GM19463 (cell line): ENCODE results near the gene CENPW.

ENCODE experiments used
- ATAC-seq: cut with Tn5 transposase; IDR thresholded peaks from one replicate; pipeline ENCODE4 v1.9.1; 2021; ENCODE audit warnings: mild to moderate bottlenecking, moderate library complexity; ENCODE audit not compliant: unreplicated experiment

The CENPW gene

DNA sequence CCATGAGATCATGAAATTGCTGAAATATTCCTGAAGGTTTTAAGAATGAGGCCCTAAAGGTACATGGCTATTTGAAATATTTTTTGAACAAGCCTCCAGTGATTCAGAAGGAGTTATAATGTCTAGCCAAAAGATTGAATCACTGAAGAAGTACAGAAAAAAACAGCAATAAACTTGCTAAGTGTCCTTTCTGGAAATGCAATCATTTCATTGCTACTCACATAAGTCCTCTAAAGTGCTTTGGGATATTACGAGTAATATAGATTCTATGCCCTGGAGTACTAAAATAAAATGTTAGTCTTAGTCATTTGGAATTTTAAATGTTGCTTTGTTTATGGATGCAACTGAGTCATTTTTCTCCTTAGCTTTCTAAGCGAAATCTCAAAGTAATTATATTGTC lies 32.7 kb downstream of the CENPW start:
- no peak for ATAC-seq

DNA sequence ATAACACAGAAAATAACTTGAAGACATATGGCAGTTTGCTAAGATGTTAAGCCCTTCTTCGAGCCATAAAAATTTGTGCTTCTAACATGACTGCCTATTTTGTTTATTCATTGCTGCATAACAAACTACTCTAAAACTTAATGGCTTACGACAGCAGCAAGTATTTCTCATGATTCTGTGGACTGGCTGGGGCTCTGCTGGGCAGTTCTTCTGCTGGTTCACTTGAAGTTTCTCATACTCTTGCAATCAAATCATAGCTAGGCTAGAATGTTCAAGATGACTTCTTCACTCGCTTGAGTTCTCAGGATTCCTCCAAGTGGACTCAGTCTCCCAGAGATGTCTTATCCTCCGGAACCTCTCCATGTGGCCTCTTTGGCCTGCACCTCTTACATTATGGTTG lies 33.4 kb downstream of the CENPW start:
- ATAC-seq = no peak

GRCh38 chr6:126374372-126374771 lies 34.5 kb downstream of the CENPW start:
- ATAC-seq = no peak

- no peak for ATAC-seq
Measured at GRCh38 chr6:126376682-126377081, 36.8 kb downstream of the CENPW start.

GRCh38 chr6:126377594-126378153 lies 37.8 kb downstream of the CENPW start:
- ATAC-seq = no peak

DNA sequence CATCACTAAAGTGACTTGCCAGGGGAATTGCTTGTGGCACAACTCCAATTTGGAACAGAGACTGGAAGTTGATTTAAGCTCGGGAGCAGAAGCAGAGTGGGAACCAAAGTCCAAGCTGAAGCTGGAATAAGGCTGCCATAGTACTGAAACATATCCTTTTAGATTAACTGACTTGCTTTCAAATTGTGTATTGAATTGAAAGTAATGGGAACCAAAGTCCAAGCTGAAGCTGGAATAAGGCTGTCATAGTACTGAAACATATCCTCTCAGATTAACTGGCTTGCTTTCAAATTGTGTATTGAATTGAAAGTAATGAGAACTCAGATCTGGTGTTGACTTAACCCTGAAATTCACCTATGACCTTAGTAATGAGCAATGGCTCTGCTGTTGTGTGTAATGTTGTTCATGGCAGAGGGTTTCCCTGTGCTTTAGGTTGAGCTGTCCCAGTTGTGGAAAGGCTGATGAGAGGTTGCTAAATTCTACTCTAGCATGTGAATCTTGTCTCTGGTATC lies 40.2 kb downstream of the CENPW start:
- no peak for ATAC-seq

DNA sequence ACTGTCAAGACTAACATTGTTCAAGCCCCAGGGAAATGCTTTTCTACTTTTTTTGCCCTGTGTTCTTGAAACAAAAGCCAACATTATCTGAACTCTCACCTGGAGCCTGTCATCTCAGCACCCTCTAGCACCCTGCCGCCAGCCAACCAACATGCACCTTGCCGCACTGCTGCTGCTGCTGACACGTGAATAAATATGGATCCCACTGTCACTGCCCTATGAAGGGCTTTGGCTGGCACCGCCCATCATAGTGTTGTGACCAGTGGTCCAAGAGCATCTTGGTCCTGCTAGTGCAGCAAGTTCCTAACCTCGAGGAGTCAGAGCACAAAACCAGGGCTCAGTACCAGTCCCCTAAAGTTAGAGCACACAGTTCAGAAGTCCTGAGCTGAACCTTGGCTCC lies 41.6 kb downstream of the CENPW start:
- ATAC-seq = no peak

GRCh38 chr6:126383203-126383602 lies 43.3 kb downstream of the CENPW start:
- ATAC-seq = no peak

GRCh38 chr6:126385536-126385935 lies 45.6 kb downstream of the CENPW start:
- no peak for ATAC-seq

DNA sequence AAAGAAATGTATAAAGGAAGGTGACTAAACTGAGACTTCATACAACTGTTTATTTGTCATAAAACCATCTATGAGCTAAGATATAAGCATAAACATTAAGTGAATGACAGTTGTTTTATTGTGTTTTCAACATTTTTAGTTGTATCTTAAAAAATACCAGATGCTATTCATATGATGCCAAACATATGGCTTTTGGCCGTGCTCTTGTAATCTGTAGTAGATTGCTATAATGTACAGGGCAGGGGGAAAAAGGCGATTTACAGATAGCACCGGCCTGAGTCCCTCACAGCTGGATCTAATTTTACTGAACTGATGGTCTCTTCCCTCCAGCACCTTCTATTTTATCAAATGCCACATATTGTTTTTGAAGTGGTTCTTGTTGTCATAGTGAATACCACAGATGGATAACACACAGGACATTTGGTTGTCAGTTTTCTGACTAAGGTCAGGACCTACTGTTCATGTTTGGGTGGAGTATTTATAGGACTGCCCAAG lies 48.2 kb downstream of the CENPW start:
- no peak for ATAC-seq

DNA sequence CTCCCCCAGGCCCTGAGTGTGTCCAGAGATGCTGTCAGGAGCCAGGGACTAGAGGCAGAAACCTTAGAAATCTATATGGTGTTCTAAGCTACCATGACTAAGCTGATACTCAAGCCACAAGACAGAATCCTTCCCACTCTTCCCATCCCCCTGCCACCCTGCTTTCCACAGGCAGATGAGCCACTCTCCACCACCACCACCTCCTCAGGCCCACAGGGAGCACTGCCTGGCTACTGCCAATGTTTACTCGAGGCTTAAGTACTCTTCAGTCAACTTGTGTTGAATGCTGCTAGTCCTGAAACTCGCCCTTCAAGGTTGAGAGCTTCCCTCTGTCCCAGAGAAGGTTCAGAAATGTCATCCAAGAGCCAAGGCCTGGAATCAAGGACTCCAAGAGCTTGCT lies 56.2 kb downstream of the CENPW start:
- ATAC-seq = no peak
